Stimulated activated CD8-positive, alpha-beta memory T cell treated with anti-CD3 and anti-CD28 coated beads, Interleukin-4, amount 100 ng/mL, for 4 hours (primary cell): ENCODE measurements around the gene PDGFRB.

Source experiments
- DNase-seq, 2 donors: peaks; one replicate each; pipeline ENCODE4 v3.0.0-alpha.2; 2020; ENCODE audit warnings: low read depth in 2 of 2, low spot score in 1 of 2

Gene PDGFRB

GRCh38 chr5:150131978-150132694 lies 23.5 kb downstream of the PDGFRB start:
- no peak for DNase-seq

GRCh38 chr5:150131461-150131860 lies 24.2 kb downstream of the PDGFRB start:
- DNase-seq: no peak

DNA sequence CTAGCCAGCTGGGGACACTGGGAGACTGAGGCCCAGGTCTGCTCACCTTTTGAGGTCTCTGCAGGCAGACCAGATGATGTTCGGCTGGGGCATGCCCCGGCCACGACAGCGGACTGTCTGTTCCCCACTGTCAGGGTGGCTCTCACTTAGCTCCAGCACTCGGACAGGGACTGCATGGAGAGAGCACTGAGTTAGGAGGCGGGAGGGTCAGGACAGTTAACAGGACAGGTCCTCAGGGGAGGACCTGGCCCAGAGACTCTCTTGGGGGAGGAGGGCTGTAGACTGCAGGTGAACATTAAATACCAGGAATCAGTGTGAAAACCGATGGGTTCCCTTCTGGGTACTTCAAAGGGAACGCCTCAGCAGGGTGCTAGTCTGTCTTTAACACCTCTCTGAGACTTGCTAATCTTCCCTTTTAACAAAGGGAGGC lies 25.1 kb downstream of the PDGFRB start:
- no peak for DNase-seq

GRCh38 chr5:150129813-150130492 lies 25.7 kb downstream of the PDGFRB start:
- no peak for DNase-seq

- DNase-seq: no peak
These were observed 26.2 kb downstream of the PDGFRB start for GRCh38 chr5:150129454-150129812.

GRCh38 chr5:150126921-150127265 lies 28.8 kb downstream of the PDGFRB start:
- no peak for DNase-seq

DNA sequence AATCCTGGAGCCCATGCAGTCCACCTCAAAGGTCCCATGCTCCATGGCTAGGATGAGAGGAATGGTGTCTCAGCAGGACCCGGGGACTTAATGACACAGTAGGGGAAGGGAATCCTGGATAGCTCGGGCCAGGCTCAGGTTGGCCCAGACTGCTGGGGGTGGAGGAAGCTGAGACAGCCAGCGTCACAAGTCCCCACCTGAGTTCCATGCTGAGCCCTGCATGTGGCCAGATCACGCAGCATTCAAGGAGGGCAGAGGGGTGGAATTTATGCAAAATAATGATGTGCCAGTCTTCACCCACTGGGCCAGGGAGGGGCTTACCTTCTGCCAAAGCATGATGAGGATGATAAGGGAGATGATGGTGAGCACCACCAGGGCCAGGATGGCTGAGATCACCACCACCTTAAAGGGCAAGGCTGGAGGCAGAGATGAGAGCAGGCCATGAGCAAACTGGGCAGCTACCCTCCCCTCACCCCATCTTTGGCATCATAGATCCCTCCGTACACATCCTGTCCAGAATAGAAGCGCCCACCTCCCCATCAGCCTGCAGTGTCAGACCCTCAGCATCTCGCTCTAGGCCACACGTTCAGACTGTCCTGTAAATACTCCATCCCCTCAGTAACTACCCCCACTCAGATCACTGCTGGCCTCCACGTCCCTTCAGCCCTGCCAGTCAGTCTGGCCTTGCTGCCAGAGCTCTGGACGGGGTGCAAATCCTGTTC lies 29.3 kb downstream of the PDGFRB start:
- DNase-seq: no peak

DNA sequence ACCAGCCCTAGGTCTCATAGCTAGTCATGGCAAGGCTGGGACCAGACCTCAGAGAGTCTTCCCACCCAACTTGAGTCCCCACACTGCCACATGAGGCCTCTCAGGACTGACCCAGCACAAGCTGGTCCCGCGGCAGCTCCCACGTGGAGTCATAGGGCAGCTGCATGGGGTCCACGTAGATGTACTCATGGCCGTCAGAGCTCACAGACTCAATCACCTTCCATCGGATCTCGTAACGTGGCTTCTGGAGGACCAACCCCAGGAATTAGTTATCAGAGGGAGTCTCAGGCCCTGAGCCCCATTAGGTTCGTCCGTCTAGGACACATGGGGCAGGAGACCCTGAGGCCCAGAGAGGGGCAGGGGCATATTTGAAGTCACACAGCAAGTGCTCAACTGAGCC lies 30.3 kb downstream of the PDGFRB start:
- no peak for DNase-seq

- no peak for DNase-seq
These were observed 31.0 kb downstream of the PDGFRB start for GRCh38 chr5:150124596-150124995.

DNA sequence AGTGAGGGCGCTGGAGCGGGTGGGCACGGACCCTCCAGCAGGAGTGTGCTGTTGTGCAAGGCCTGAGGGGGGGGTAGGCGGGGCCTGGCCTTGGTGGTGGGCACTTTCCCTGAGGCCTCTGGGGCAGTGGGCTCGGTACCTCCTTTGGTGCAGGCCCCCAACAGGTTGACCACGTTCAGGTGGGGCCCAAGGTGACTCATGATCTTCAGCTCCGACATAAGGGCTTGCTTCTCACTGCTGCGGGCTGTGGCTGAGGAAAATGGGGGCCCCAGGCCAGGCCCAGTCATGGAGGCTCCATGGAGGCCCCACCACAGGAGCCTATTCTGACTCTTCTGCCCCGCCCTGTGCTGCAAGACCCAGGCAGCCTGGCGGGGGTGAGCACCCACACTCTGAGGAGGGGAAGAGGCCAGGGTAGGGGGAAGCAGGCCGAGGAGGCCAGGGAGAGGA lies 31.5 kb downstream of the PDGFRB start:
- no peak for DNase-seq

- DNase-seq: no peak
These were observed 32.1 kb downstream of the PDGFRB start for GRCh38 chr5:150123542-150123941.

DNA sequence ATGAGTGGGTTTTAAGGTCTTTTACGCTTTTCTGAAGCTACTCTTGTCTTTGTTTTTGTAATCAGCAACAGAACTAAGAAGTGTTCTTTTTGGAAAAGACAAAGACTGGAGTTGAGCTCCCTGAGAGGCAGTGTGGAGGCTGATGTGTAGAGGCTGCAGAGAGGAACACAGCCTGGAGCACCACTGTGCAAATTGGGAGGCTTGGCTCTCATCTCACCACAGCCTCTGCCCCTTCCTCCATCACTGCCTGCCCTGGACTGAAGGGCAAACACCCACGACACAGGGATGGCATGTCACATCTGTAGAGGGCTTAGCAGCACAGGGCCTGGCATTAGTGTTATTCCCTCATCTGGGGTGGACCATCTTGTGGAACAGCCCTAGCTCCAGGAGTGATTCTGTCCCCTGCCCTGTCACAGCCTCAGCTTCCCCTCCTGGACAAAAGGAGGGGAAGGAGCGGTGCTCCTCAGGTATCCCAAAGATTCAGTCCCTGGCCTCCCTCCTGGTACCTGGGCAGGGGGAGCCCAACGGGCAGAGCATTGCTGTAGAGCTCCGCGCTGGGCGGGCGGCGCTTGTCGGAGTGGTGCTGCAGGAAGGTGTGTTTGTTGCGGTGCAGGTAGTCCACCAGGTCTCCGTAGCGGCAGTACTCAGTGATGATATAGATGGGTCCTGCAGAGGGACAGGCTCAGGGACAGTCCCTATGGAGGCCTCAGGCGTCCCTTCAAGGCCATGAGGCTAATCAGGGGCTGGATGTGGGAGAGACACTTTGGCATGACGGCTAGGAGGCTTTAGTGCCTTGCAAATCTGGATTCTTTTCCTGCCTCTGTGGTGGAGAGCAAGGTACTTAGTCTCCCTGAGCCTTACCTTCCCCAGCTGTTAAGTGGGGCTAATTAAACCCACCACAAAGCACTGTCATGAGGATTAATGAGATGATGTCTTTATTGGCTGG lies 32.8 kb downstream of the PDGFRB start:
- no peak for DNase-seq

DNA sequence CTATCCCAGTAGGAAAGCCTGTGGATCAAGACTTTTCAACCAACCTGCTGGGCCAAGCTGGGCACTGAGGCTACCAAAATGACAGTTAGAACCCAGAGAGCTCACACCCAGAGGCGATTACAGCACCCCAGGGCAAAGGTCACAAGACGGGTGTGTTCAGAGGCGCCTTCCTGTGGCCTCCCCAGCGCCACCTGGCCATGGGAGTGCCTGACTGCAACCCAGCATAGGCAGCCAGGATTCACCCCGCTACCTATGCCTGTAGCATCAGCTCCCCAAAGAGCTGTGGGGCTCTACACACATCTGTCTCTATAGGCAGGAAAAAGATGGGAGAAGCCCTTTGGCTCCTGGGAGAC lies 33.5 kb downstream of the PDGFRB start:
- no peak for DNase-seq

DNA sequence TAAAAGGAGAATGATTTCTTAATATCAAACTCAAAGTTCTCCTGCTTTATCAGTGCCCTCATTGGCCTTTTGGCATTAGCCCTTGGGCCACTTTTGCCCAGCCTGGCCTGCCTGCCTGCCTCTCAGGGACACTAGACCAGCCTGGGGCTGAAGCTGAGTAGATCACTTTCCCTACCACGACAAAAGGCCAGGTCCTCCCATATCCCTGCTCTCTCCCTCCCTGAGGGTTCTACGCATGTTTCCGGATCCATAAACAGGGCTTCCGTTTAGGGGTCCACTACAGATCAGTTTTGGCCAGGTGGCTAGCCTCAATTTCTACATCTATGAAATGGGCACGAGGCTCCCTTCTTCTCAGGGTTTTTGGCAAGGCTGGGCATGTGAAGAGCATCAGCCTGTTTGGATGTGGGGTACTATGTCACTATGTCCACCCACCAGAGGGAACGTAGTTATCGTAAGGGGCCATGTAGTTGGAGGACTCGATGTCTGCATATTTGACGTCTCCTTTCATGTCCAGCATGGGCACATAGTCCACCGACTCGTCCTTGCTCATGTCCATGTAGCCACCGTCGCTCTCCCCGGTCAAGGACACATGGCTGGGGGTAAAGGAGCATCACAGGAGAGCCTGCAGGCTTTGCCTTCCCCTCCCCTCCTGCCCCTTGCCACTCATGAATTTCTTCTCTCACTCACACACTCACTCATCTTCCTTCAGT lies 34.0 kb downstream of the PDGFRB start:
- DNase-seq: no peak

GRCh38 chr5:150120617-150121447 lies 34.8 kb downstream of the PDGFRB start:
- DNase-seq: no peak

GRCh38 chr5:150120062-150120441 lies 35.6 kb downstream of the PDGFRB start:
- no peak for DNase-seq

DNA sequence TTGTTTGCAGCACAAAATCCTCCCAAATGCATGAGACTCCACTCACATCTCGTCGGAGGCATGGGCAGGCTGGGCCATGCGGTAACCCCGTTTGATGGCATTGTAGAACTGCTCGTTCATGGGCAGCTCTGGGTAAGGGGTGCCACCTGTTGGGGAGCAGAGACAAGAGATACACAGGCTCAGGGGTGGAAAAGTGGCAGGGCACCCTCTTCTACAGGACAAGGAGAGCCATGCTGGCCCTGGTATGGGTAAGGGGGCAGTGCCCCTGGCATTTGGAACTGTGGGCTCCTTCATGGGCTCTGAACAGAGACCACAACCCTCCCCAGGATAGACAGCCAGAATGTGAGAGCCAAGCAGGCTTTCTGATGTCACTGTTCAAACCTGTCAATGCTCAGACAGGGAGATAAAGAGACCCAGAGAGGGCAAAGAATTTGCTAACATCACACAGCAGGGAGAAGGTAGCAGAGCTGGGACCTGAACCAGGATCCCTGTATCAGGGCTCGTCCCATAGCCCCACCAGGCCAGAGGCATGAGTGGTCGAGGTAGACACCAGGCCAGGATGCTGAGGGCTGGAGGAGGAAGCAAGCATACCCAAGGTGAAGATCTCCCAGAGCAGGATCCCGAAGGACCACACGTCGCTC lies 36.1 kb downstream of the PDGFRB start:
- DNase-seq: no peak

GRCh38 chr5:150118561-150119229 lies 37.0 kb downstream of the PDGFRB start:
- DNase-seq: no peak
